Measurements from ENCODE around the gene ALAS1.

DNA sequence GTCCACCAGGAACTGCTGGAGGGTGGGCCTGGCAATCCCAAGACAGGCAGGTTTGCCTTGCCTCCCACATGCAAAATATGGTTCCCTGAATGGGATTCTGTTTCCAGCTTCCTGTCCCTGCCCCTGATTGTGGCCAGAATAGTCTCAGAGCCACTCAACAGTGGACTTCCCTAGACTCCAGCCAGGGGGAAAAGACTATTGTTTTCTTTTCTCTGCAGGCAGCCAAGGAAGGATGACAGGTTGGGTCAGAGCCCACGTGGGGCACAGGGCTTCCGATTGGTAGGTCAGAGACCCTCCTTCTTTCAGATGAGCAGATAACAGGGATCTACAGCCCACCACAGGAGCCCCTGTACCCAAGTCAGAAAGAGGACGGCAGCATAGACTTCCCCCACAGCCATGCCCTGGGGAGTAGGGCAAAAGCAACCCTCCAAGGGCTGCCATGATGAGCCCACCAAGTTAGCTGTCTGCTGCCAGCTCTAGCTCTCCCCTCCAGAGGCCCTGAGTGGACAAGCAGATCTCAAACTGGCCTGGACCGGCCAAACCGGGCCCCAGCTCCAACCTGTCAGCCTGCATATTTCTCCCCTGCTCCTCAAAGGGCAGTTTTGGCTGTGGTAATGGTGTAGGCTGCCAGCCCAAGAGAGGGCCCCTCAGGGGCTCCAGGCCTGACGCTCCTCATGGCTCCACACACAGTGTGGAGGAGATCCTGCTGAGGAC, 21.1 kb downstream of the ALAS1 start:
- no peak for TF ChIP-seq EZH2 (IDR thresholded peaks at IDR 0.05; ENCODE audit: borderline replicate concordance, low read length)
- TF ChIP-seq, protein P1, sequence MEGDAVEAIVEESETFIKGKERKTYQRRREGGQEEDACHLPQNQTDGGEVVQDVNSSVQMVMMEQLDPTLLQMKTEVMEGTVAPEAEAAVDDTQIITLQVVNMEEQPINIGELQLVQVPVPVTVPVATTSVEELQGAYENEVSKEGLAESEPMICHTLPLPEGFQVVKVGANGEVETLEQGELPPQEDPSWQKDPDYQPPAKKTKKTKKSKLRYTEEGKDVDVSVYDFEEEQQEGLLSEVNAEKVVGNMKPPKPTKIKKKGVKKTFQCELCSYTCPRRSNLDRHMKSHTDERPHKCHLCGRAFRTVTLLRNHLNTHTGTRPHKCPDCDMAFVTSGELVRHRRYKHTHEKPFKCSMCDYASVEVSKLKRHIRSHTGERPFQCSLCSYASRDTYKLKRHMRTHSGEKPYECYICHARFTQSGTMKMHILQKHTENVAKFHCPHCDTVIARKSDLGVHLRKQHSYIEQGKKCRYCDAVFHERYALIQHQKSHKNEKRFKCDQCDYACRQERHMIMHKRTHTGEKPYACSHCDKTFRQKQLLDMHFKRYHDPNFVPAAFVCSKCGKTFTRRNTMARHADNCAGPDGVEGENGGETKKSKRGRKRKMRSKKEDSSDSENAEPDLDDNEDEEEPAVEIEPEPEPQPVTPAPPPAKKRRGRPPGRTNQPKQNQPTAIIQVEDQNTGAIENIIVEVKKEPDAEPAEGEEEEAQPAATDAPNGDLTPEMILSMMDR (IDR thresholded peaks at IDR 0.05; ENCODE audit: low read length), result no peak
